ENCODE measurements around the gene EEIG1.
A peak's percentile ranks its signal among the peaks of the same experiment; 100 is the strongest.
"Not testable (repeated sequence)": the region's sequence is repeated elsewhere in the genome, so short reads cannot be mapped to it uniquely, and the experiment has no call there.

EEIG1 gene

GRCh38 chr9:127980706-127981558 is at the start of gene EEIG1:
EEIG1 (minus strand) TSS chr9:127980989; CDS start chr9:127980137, 852 bp downstream.
- peak within 1 kb of the TSS; percentile 88 for H3K4me3 ChIP-seq (ENCODE audit: low read length)
- no peak for TF ChIP-seq CTCF (IDR thresholded peaks at IDR 0.05; ENCODE audit: insufficient read depth, low read depth, low read length, missing control alignments)
- DNase-seq (ENCODE audit: low read depth): peak; percentile 93

- H3K4me3 ChIP-seq (ENCODE audit: low read length): no peak overlapping the region
- DNase-seq (ENCODE audit: low read depth): no peak
- no peak for TF ChIP-seq CTCF (IDR thresholded peaks at IDR 0.05; ENCODE audit: insufficient read depth, low read depth, low read length, missing control alignments)
These were observed 46.9 kb upstream of the EEIG1 start for GRCh38 chr9:128027705-128028104.

DNA sequence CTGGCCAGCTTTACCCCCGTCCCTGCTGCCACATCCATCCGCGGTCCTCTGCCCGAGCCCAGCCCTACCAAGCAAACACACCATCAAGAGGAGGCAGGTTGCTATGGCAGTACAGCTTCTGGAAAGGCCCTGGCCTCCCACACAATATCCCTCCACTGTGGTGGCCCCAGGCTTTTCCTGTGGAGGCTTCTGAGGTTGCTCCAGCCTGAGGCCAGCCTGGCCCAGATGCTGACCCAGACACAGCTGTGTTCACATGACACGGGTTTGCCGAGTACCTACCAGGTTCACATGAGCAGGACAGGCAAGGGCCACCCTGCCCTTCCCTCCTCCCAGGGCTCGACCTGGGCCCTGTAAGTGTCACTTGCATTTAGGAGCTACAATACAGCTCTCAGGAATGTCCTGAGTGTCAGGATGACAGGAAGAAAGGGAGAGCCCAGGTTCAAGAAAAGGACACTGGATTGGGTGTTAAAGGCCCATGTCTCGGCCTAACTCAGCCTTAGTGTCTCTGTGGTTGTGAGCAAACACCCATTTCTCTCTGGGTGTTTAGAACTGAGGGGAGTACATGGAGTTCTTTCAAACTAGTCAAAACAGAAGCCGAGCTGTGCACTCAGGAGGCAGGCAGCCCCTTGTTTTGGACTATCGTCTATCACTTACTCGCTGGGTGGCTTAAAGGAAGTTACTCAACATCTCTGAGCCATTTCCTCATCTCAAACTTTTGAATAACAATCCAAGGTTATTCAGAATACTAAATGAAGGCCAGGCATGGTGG is 46.2 kb upstream of the EEIG1 start:
- no peak for TF ChIP-seq CTCF (IDR thresholded peaks at IDR 0.05; ENCODE audit: insufficient read depth, low read depth, low read length, missing control alignments)
- H3K4me3 ChIP-seq (ENCODE audit: low read length): no peak overlapping the region
- no peak for DNase-seq (ENCODE audit: low read depth)

DNA sequence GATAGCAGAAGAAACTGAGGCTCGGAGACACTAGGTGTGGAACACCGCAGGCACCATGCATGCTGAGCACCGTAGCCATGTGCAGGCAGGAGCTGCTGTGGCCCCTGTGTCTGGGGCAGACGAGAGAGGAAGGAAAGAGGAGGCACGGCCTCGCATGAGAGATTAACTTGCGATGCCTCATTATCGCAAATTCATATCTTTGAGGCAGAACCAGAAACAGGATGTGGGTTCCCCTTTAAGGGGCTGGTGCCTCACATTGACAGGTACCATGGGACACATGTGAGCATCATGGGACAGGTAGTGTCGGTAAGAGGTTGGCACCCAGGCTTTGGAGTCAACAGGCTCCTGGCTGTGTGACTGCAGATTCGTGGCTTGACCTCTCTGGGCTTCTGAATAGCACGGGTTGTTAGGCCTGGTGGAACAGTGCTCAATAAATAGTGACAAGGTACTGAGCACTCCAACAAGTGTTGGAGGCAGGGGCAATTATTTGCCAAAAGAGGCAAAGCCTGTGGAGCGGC is 45.5 kb upstream of the EEIG1 start:
- no peak overlapping the region for H3K4me3 ChIP-seq (ENCODE audit: low read length)
- no peak for DNase-seq (ENCODE audit: low read depth)
- TF ChIP-seq CTCF (IDR thresholded peaks at IDR 0.05; ENCODE audit: insufficient read depth, low read depth, low read length, missing control alignments): no peak

- H3K4me3 ChIP-seq (ENCODE audit: low read length): no peak overlapping the region
- no peak for TF ChIP-seq CTCF (IDR thresholded peaks at IDR 0.05; ENCODE audit: insufficient read depth, low read depth, low read length, missing control alignments)
- no peak for DNase-seq (ENCODE audit: low read depth)
These were observed 44.9 kb upstream of the EEIG1 start for GRCh38 chr9:128025736-128026135.

- no peak for DNase-seq (ENCODE audit: low read depth)
- TF ChIP-seq CTCF (IDR thresholded peaks at IDR 0.05; ENCODE audit: insufficient read depth, low read depth, low read length, missing control alignments): no peak
- H3K4me3 ChIP-seq (ENCODE audit: low read length): no peak overlapping the region
These were observed 44.0 kb upstream of the EEIG1 start for GRCh38 chr9:128024761-128025308.

DNA sequence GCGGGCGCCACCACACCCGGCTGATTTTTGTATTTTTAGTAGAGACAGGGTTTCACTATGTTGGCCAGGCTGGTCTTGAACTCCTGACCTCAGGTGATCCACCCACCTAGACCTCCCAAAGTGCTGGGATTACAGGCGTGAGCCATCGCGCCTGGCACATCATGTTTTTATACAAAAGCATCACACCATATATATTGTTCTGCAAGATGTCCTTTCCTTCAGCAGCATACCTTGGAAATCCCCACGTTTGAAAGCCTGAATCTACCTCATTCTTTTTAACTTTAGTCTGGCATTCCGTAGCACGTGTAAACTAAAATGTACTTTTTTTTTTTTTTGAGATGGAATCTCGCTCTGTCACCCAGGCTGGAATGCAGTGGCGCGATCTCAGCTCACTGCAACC is 42.9 kb upstream of the EEIG1 start:
- DNase-seq (ENCODE audit: low read depth); H3K4me3 ChIP-seq (ENCODE audit: low read length): not testable (repeated sequence)

Data from epithelial cell of esophagus (primary cell).